Measurements from ENCODE around the gene DVL1. TPM values are rescaled to one million over a fixed set of nuclear protein-coding genes. Genes with fewer than 3 reads are reported as not detected.

DVL1 gene
- total RNA-seq, 1 donor from 2014 or later = 32.6 TPM

DNA sequence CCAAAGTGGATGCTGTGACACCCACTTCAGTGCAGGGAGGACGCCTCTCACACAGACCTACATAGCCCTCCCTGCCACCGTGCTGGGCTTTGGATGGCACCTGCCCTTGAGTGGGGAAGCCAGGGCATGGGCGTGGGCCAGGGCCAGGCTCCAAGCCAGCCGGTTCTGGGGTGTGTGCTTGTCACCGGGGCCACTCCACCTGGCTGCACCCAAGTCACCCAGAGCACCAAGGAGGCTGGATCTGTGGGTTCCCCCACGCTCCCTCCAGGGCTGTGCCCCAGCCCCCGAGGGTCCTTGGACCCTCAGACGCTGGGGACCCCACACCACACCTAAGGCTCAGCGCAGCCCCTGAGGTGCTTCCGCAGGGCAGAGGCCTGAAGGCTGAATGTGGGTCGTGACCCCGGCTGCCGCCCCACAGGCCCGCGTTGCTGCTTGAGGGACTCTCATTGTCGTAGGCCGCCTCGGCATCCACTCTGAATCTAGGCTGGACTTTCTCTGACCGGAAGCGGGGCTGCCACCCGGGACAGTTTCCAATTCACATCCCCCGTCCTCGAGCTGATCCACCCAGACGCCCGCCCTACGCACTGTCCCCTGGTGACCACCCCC, 7.7 kb upstream of the DVL1 start:
- DNase-seq (ENCODE audit: low read depth in 2 of 2) = no peak

DNA sequence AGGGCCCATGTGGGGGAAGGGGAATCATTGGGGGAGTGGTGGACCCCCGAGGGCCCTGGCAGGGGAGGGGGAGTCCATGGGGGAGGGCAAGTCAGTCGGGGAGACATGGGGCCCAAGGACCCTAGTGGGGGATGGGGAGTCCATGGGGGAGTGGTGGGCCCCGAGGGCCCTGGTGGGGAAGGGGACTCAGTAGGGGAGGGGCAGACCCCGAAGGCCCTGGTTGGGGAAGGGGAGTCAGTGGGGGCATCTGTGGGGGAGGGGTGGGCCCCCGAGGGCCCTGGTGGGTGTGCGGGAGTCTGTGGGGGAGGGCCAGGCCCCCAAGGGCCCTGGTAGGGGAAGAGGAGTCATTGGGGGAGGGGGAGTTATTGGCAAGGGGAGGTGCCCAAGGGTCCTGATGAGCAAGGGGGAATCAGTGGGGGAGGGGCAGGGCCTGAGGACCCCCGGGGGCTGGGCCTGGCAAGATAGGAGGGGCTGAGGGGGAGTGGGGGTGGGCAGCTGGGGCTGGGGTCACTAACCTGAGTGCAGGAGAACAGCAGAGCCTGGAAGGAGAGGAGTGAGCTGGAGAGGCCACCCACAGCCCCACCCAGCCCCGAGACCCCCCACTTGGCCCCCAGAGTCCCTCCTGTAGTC, 7.1 kb upstream of the DVL1 start:
- no peak for DNase-seq (ENCODE audit: low read depth in 2 of 2)

DNA sequence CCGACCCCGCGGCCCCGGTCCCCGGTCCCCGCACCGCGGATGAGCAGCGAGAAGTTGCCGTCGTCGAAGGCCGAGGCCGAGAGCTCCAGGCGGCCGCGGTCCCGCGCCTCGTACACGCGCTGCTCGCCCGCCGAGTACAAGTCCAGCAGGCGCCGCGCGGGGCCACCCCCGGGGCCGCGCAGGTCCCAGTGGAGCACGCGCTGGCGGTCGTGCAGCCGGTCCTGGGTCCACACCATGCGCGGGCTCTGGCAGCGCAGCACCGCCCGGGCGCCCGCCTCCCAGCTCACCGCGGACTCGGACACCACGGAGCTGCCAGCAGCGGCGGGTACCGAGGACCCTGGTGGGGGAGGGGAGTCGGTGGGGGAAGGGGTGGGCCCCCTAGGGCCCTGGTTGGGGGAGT, 6.2 kb upstream of the DVL1 start:
- peak in 1 of 2 donors; percentile 28 for DNase-seq (ENCODE audit: low read depth in 2 of 2)

DNA sequence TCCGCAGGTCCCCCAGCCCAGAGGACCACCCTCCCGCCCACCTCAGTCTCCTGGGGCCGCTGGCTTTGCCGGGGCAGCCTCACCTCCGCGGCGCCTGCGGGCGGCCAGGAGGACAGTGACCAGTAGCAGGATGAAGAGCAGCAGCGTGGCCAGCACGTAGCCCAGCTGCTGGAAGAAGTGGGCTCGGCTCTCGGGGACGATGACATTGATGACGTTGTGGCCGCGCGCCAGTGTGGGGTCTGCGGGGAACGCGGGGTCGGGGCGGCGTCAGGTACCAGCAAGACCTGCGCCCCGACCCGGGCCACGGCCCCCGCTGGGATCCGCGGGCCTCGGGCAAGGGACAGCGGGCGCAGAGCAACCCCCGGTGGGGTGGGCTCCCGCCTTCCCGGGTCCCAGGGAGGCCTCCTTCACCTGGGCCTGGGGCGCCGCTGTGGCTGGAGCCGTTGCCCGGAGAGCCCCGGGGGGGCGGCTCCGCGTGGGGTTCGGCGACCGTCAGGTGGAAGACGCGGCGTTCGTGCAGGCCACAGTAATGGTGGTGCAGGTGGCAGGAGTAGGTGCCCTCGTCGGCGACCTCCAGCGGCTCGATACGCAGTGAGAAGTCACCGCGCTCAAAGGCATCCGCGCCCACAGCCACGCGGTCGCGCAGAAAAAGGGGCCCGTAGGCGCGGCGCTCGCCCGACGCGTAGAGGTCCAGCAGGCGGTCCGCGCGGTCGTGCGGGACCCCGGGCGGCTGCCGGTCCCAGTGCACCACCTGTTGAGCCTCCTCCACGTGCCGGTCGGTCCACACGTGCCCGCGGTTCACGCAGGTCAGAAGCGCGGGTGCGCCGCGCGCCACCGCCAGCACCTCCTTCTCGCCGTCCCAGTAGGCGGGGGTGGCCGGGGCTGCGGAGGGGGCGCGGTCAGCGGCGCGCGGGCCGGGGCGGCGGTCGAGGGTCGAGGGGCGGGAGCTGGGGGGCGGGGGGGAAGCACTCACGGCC, 5.3 kb upstream of the DVL1 start:
- DNase-seq (ENCODE audit: low read depth in 2 of 2) = no peak

DNA sequence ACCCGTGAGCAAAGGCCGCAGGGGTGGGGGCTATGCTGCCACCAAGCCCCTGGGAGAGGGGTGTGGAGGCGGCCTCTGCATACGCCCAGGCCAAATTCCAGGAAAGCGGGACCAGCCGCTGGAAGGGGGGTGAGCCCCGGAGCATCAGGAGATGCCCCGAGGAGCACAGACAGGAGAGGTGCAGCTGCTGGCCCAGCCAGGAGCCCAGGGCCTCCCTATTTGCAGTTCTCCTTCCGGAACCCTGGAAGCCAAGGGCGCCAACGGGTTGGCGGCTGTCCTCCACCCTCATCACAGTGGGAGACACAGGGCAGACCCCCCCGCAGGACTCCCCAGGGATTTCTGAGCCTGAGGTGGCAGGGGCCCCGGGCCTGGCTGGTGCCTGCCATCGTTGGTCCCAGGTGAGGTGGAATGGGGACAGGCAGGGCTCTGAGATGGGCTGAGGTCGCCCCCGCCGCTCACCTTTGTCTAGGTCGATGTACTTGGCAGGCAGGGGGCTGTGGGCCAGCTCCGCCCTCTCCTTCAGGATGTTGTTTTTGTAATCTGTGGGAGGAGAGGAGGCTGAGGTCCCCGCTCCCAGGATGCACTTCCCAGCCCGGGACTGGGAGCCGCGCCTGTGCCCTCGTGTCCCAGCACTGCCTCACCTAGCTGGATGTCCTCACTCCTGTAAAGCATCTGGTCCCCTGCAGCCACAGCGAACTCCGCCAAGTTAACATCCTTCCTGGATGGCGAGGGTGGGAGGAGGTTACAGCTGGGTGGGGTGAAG, 4.4 kb upstream of the DVL1 start:
- DNase-seq (ENCODE audit: low read depth in 2 of 2) = no peak

DNA sequence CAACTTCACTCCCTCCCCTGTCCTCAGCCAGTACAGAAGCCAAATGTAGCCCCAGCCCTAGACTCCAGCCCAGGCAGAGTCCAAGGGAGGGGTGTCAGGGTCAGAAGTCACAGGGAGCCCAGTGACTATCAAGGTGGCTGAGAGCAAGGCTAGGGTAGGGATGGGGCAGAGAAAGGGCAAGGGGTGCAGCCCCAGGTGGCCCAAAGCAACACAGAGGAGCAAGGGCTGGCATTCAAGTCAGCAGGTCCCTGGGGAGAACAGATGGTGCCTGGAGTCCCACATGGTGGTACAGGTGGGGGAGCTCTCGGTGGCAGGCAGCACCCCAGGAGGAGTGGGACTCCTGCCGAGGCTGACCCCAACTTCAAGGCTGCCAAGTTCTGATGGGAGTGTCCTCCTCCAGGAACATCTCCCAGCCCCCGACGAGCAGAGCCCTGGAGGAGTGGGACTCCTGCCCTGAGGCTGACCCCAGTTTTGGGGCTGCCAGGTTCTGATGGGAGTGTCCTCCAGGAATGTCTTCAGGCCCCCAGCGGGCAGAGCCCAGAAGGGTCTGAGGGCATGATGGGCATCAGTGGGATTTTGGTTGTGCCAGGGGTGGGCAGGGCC, 3.7 kb upstream of the DVL1 start:
- no peak for DNase-seq (ENCODE audit: low read depth in 2 of 2)

DNA sequence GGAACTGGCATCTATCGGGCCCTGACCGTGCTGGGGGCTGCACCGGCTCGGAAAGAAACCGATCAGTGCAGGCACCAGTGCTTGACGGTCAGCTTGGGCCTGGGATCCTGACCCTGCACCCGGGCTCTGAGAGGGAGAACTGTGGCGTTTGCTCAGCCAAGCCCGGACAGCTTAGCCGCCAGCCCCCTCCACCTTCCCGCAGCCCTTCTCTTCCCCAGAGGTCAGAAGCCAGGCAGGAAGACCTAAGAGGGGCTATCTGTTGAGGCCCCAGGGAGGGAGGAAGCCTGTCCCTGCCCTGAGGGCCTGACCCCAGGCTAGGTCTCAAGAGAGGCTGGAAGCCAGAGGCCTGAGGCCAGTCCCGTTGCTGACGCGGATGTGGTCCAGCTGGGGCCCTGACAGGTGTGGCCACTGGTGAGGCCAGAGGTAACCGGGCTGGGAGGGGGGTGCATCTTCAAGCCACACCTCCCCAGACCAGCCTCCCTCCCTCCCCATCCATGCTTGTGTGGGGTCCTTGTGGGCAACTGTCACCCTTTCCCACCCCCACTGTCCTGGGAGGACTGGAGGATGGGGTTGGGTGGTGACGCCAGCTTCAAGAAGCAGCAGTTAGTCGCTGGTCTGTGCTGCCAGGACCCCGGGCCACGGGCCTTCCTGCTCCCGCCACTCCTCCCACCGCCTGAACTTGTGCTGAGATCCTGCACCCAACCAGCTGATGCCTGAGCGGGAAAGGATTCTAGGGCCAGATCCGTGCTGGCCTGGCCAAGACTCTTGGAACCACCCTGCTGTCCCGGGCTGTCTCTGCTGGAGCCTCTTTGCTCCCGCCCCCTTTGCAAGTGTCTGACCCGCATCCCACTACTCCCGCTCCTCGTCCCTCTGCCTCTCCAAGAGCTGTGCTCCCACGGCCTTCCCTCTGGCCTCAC, 2.6 kb upstream of the DVL1 start:
- no peak for DNase-seq (ENCODE audit: low read depth in 2 of 2)

DNA sequence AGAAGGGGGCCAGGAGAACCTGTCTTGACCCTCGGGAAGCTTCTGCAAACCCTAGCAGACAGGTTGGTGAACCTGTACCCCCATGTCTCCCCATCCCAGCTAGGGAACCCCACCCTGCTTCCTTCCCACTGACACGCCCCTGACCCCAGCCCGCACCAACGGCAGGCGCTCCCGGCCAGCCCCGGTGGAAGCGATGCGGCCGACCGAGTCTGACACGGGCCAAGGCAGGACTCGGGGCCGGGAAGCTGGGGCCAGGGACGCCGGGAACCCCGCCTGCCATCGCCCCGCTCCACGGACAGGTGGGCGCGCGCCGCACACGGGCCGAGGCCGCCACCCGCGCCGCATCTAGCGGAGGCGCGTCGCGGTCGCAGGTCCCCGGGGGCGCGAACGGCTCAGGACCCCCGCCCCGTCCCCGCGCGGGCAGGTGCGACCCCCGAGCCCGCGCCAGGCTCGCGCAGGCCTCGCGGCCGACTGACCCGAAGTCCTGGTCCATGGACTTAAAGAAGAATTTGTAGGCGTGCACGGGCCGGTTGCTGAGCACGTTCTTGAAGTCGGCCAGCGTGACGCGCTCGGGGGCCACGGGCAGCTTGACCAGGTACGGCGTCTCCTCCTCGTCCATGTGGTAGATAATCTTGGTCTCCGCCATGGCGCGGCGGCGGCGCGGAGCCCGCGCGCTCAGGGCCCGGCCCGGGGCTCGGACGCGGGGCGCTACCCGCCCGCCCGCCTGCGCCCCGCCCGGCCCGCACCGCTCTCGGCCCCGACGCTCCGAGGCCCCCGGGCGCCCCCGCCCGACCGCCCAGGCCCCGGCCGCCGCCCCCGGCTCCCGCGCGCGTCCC, 580 bp downstream of the DVL1 start:
- peak in 1 of 2 donors; percentile 55 for DNase-seq (ENCODE audit: low read depth in 2 of 2)

DNA sequence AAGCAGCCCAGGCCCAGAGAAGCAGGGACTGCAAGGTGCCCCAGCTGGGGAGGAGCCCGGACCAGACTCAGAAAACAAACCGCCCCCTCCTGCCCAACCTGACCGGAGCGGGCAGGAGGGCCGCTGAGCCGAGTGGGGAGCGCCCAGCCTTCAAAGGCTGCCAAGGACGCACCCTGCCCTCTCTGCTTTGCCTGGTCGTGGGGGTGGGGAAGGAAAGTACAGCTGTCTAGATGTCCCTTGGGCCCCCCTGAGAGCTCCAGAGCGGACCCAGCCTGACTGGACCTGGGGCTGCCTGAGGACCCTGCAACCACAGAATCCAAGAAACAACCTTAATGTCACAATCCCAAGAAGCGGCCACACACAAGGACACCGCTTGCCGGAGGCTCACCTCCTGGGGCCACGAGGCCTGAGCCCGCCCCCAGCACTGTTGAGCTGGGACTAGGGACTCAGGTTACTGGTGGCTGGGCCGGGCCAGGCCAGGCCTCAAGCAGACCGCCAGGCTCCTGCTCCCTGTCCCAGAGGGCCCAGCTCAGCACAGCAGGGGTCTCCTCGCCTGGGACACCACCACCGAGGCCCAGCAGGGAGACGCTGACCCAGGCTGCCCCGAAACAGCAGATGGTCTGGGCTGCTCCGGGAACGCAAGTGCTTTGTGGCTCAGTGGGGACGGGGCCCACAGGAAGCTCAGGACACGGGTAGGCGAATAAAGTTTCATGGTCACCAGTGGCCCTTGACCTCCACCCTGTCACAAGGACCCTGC, 1.4 kb downstream of the DVL1 start:
- peak in 1 of 2 donors; percentile 25 for DNase-seq (ENCODE audit: low read depth in 2 of 2)

DNA sequence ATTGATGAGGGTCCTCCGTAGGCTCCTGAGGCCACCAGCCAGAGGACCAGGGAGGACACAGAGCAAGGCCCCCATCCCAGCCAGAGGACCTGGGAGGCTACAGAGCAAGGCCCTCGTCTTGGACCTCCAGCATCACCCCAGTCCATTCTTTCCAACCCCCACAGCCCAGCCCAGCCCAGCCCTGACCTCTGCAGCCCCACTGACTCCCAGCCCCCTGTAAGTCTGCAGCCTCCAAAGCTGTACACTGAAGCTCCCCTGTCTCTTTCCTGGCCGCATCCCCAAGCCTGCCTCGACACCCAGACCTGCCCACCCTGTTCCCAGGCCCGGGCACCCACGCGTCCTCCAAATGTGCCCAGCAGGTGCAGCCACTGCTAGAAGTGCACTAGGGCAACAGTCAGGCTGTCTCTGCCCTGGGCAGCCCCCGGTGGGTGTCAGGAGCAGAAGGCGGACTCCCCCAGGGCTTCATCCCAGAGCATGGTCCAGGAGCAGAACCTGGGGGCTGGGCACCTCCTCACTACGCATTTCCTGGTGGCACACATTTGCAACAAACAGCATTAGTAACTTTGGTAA, 2.1 kb downstream of the DVL1 start:
- DNase-seq (ENCODE audit: low read depth in 2 of 2) = no peak

DNA sequence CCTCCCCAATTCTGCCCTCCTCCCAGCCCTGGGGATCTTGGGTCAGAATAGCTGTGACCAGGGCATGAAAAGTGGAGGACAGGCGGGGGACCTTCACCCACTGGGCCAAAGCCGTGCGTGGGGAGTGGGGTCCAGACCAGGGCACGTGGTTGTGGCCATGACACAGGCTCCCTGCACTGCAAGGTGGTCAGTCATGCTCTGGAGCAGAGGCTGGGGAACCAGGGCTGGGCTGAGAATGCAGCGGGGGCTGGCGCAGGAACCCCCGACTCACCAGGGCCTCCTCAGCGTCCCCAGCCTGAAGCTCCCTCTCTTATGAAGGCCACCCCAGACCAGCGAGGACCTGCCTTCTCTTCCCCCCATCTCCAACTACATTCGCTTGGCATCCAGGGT, 2.7 kb downstream of the DVL1 start:
- no peak for DNase-seq (ENCODE audit: low read depth in 2 of 2)

DNA sequence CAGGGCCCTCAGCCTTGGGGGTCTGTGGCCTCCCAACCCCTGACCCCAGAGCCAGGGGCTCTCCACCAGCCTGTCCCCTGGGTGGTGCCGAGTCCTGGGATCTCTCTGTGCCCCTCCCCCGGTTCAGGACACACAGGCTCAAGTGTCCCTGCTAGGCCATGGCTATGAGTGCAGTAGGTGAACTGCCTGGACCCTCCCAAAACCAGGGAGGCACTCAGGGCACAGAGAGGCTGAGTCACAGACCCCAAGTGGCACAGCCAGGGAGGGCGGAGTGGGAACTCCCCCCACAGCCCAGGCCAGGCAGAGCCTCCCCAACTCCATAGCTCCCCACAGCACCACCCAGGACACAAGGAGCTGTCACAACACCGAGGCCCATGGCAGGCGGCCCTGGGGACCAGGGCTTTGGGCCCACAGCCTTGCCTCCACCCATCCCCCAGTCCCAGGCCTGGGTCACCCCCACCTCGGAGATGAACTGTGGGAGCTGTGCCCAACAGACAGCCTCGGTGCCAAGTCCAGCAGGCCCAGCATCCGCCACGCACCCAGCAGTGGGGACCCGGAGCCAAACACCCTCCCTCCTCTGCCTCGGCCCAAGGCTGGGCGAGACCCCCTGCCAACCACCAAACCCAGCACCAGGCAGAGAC, 3.2 kb downstream of the DVL1 start:
- no peak for DNase-seq (ENCODE audit: low read depth in 2 of 2)

DNA sequence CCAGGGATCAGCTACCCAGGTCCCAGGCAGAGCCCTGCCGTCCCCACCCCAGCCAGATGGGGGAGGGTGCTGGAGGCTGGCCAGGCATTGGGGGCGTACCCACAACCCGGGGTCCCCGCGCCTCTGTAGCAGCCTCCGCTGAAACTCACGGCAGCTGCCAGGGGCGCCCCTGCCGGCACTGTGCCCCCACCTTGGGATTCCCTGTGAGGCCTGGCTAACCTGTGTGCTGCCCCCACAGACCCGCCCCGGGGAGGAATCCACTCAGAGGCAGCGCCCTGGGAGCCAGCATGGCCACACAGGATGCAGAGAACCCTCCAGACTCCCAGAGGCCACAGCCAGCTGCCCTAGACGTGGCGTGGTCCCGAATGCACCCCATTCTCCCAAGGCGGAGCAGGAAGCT, 3.8 kb downstream of the DVL1 start:
- DNase-seq (ENCODE audit: low read depth in 2 of 2) = no peak

DNA sequence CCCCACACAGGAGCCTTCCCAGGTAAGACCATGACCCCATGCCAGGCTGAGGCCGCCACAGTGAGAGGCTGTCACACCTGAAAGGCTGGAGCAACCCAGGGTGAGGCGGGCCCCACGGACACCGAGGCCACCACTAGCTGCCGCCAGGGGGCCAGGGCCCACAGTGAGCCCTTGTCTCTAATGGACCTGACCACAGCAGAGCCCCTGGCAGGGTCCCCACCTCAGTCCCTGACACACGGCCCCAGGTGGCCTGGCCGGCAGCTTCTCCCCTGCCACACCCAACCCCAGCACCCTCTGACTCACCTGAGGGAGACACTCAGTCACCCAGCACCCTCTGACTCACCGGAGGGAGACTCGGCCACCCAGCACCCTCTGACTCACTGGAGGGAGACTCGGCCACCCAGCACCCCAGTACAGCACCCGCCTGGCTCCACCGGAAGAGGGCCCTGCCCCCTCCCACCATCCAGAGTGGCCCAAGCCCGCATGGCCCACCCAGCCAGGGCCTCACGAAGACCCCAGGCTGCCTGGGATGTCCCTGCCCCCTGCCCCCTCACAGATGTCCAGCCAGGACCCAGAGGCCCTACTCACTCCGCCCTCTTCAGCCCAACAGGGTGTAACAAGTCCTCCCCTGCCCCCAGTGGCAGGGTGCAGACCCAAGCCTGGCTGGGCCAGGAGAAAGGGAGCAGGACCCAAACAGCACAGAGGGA, 4.4 kb downstream of the DVL1 start:
- peak in 1 of 2 donors; percentile 29 for DNase-seq (ENCODE audit: low read depth in 2 of 2)

DNA sequence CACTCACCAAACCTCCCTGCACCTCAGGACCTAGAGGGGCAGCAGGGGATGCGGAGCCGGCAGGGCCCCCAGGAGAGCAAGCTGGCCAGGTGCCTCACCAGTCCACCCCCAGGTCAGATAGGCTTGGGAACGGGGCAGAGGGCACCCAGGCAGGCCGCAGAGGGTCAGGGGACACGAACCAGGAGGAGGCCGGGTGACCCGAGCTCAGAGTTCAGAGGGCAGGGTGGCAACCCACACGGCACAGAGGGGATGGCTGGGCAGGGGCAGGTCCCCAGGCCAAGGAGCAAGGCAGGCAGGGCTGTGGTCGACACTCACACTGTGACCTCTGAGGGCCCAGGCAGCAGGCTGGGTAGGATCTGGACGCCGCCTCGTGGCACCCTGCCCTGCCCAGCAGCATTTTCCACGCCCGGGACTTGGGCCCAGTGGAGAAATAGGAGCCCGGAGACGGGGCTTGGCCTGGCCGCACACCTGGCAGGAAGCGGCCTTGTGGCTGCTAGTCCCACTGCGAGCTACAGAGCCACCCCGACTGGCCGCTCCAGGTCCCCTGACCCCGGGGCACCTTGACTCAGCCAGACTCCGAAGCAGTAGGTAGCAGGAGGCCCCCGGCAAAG, 5.3 kb downstream of the DVL1 start:
- no peak for DNase-seq (ENCODE audit: low read depth in 2 of 2)

DNA sequence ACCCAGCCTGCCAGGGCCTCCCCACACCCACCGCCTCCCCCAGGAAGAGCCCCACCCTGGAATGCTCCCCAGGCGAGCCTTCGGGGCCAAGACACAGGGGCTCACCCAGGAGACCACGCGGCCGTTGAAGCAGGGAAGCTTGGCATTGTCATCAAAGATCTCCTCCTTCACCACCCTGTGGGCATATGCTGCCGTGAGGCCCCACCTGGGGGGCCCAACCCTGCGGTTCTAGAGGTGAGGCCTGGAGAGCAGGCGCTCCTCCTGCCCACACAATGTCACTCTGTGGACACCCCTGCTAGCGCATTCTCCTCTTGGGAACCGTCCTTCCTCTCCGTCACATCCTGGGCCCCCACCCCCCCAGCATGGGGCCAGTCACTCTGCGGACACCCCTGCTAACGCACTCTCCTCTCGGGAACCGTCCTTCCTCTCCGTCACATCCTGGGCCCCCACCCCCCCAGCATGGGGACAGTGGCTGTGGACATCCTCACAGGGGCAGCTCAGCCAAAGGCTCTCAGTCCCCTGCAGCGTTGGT, 6.6 kb downstream of the DVL1 start:
- no peak for DNase-seq (ENCODE audit: low read depth in 2 of 2)

Data from dermis microvascular lymphatic vessel endothelial cell (primary cell).